H1 (cell line): ENCODE data around the gene ANK3. TPM values are rescaled to one million over a fixed set of nuclear protein-coding genes. Genes with fewer than 3 reads are reported as not detected.

Experiments
- CTCF ChIA-PET: fragments of 300-600 bp; sonication (Branson Sonifier 250); formaldehyde crosslinking; loops from one replicate; lab custom pipeline; 2021; ENCODE audit not compliant: partially characterized antibody; lab: Charles Lee
- POLR2A ChIA-PET: fragments of 300-600 bp; sonication (Branson Sonifier 250); formaldehyde crosslinking; loops from one replicate; lab custom pipeline; 2021; ENCODE audit warnings: inconsistent platforms; ENCODE audit not compliant: partially characterized antibody; lab: Charles Lee
- DNase-seq, 2 experiments: peaks; one replicate each; pipeline versions ENCODE4 v3.0.0 to v3.0.0-alpha.2; 2010 to 2022; ENCODE audit warnings: low spot score in 2 of 2, low read depth in 1 of 2, mixed read lengths in 1 of 2
- FAIRE-seq: peaks from 2 replicates; lab custom pipeline; 2011; peaks lifted over from hg19 to GRCh38; lab: Jason Lieb, UNC
- H2AFZ ChIP-seq: 2 replicates; pipeline ENCODE4 v1.8.1; 2012; ENCODE audit warnings: low read length, inconsistent platforms
- H2AK5ac ChIP-seq: 2 replicates; pipeline ENCODE4 v1.6.1; 2013; ENCODE audit warnings: low read depth, low read length
- H2BK120ac ChIP-seq: replicated peaks from 2 replicates; pipeline ENCODE3; 2013; ENCODE audit warnings: low read depth, low read length, inconsistent platforms
- H2BK12ac ChIP-seq: 2 replicates; pipeline ENCODE4 v1.6.1; 2013; ENCODE audit warnings: low read depth, low read length
- H2BK15ac ChIP-seq: 2 replicates; pipeline ENCODE4 v1.6.1; 2013; ENCODE audit warnings: low read length
- H2BK20ac ChIP-seq: 2 replicates; pipeline ENCODE4 v1.6.1; 2013; ENCODE audit warnings: low read length
- H2BK5ac ChIP-seq: 2 replicates; pipeline ENCODE4 v1.6.1; 2013; ENCODE audit warnings: low read depth, low read length
- H3K14ac ChIP-seq: 2 replicates; pipeline ENCODE4 v1.6.1; 2013; ENCODE audit warnings: inconsistent platforms; ENCODE audit not compliant: insufficient read length
- H3K18ac ChIP-seq: 2 replicates; pipeline ENCODE4 v1.6.1; 2013; ENCODE audit warnings: low read length; ENCODE audit errors: extremely low read depth
- H3K23ac ChIP-seq: 2 replicates; pipeline ENCODE4 v1.6.1; 2013; ENCODE audit warnings: inconsistent platforms; ENCODE audit not compliant: insufficient read length
- H3K23me2 ChIP-seq: 2 replicates; pipeline ENCODE4 v1.6.1; 2013; ENCODE audit warnings: low read depth, low read length
- H3K27ac ChIP-seq: 2 replicates; pipeline ENCODE4 v1.6.1; 2011; ENCODE audit warnings: low read depth, low read length, inconsistent platforms
- H3K27me3 ChIP-seq, 4 experiments: replicated peaks in 1 of 4; 1 replicate in 1 of 4; 2 replicates in 3 of 4; pipeline versions ENCODE4 v1.6.1 to v1.8.1; 2011 to 2013; ENCODE audit warnings: low read length in 3 of 4, mild to moderate bottlenecking in 3 of 4, inconsistent platforms in 2 of 4, mixed read lengths in 2 of 4, moderate library complexity in 1 of 4; ENCODE audit not compliant: control insufficient read depth in 3 of 4, insufficient read depth in 3 of 4; ENCODE audit errors: extremely low read depth in 1 of 4
- H3K36me3 ChIP-seq, 4 experiments: 2 replicates each; pipeline versions ENCODE4 v1.6.1 to v1.8.1; 2011 to 2013; ENCODE audit warnings: mild to moderate bottlenecking in 4 of 4, low read length in 3 of 4, moderate library complexity in 2 of 4, control low read depth in 1 of 4, inconsistent platforms in 1 of 4; ENCODE audit not compliant: insufficient read depth in 4 of 4, control insufficient read depth in 2 of 4
- H3K4ac ChIP-seq: replicated peaks from 2 replicates; pipeline ENCODE3; 2013; ENCODE audit warnings: low read length, low read depth, mixed read lengths, inconsistent platforms; ENCODE audit not compliant: insufficient read length
- H3K4me1 ChIP-seq, 4 experiments: replicated peaks in 1 of 4; 1 replicate in 1 of 4; 2 replicates in 3 of 4; pipeline versions ENCODE4 v1.6.1 to v1.8.1; 2011 to 2013; ENCODE audit warnings: low read length in 3 of 4, inconsistent platforms in 2 of 4, mixed read lengths in 1 of 4; ENCODE audit not compliant: insufficient read depth in 4 of 4, control insufficient read depth in 3 of 4
- H3K4me2 ChIP-seq, 2 experiments: 2 replicates each; pipeline versions ENCODE4 v1.6.1 to v1.8.1; 2011 to 2013; ENCODE audit warnings: low read depth in 2 of 2, low read length in 2 of 2, control low read depth in 1 of 2, inconsistent platforms in 1 of 2, mild to moderate bottlenecking in 1 of 2; ENCODE audit not compliant: insufficient read depth in 1 of 2
- H3K4me3 ChIP-seq, 4 experiments: fragments of 200-600, 300-600 bp in 1 of 4; sonication (generic), shearing (Covaris generic), sonication (Bioruptor Twin) in 1 of 4; 2 replicates each; pipeline versions ENCODE4 v1.5.1 to v1.8.1; 2011 to 2016; ENCODE audit warnings: low read length in 4 of 4, low read depth in 3 of 4, control low read depth in 2 of 4, inconsistent platforms in 2 of 4, mild to moderate bottlenecking in 2 of 4, mixed read lengths in 1 of 4, moderate library complexity in 1 of 4; ENCODE audit not compliant: insufficient read depth in 2 of 4; ENCODE audit errors: extremely low read depth in 1 of 4
- H3K56ac ChIP-seq: replicated peaks from 2 replicates; pipeline ENCODE3; 2013; ENCODE audit warnings: low read depth, mild to moderate bottlenecking, mixed read lengths, low read length, inconsistent platforms; ENCODE audit not compliant: insufficient read length
- H3K79me1 ChIP-seq: 2 replicates; pipeline ENCODE4 v1.6.1; 2013; ENCODE audit warnings: low read depth, low read length, control low read depth
- H3K79me2 ChIP-seq, 2 experiments: 2 replicates each; pipeline versions ENCODE4 v1.6.1 to v1.8.1; 2012 to 2013; ENCODE audit warnings: low read length in 2 of 2, mild to moderate bottlenecking in 2 of 2, inconsistent platforms in 1 of 2; ENCODE audit not compliant: insufficient read depth in 2 of 2, control insufficient read depth in 1 of 2
- H3K9ac ChIP-seq, 4 experiments: replicated peaks in 1 of 4; 1 replicate in 1 of 4; 2 replicates in 3 of 4; pipeline versions ENCODE4 v1.6.1 to v1.8.1; 2011 to 2013; ENCODE audit warnings: low read depth in 3 of 4, low read length in 3 of 4, control low read depth in 2 of 4, mild to moderate bottlenecking in 2 of 4, moderate library complexity in 2 of 4, inconsistent platforms in 1 of 4; ENCODE audit errors: extremely low read depth in 1 of 4
- H3K9me3 ChIP-seq, 2 experiments: 2 replicates each; pipeline versions ENCODE4 v1.6.1 to v1.8.1; 2012 to 2013; ENCODE audit warnings: mild to moderate bottlenecking in 2 of 2, moderate library complexity in 2 of 2, control low read depth in 1 of 2, inconsistent platforms in 1 of 2, low read depth in 1 of 2, low read length in 1 of 2, mixed read lengths in 1 of 2; ENCODE audit not compliant: insufficient read depth in 2 of 2
- H4K20me1 ChIP-seq, 2 experiments: replicated peaks in 1 of 2; 2 replicates each; pipeline versions ENCODE3 to v1.8.1; 2011 to 2013; ENCODE audit warnings: inconsistent platforms in 2 of 2, low read length in 2 of 2, mild to moderate bottlenecking in 1 of 2; ENCODE audit not compliant: insufficient read depth in 2 of 2, control insufficient read depth in 1 of 2
- H4K5ac ChIP-seq: 2 replicates; pipeline ENCODE4 v1.6.1; 2013; ENCODE audit warnings: low read length, low read depth, mixed read lengths, inconsistent platforms; ENCODE audit not compliant: insufficient read length
- H4K8ac ChIP-seq: 2 replicates; pipeline ENCODE4 v1.8.0; 2013; ENCODE audit warnings: mild to moderate bottlenecking, moderate library complexity, low read length, inconsistent platforms; ENCODE audit not compliant: insufficient read depth; ENCODE audit errors: extremely low read depth
- H4K91ac ChIP-seq: replicated peaks from 2 replicates; pipeline ENCODE3; 2013; ENCODE audit warnings: low read length, mixed read lengths, inconsistent platforms; ENCODE audit not compliant: insufficient read length
- ASH2L ChIP-seq: fragments of 200-600, 300-600 bp; sonication (generic); IDR thresholded peaks from one replicate; pipeline ENCODE4 v1.7.1; 2017; ENCODE audit warnings: low read length
- CEBPB ChIP-seq: IDR thresholded peaks from 2 replicates; pipeline ENCODE4 v1.6.1; 2012; ENCODE audit warnings: low read depth, low read length
- KDM4A ChIP-seq: IDR thresholded peaks from one replicate; pipeline ENCODE4 v1.7.1; 2012; ENCODE audit warnings: low read depth, mild to moderate bottlenecking, moderate library complexity, low read length, inconsistent platforms; ENCODE audit not compliant: severe bottlenecking
- NANOG ChIP-seq: IDR thresholded peaks from 2 replicates; pipeline ENCODE4 v1.6.1; 2011; ENCODE audit warnings: low read length, low read depth, mild to moderate bottlenecking, inconsistent platforms; ENCODE audit not compliant: insufficient read depth, poor library complexity, severe bottlenecking
- PHF8 ChIP-seq: fragments of 200-600 bp; sonication (generic); conservative IDR thresholded peaks from 2 replicates; pipeline ENCODE4 v1.7.1; 2012; ENCODE audit warnings: low read depth, mild to moderate bottlenecking, inconsistent platforms, low read length, moderate library complexity
- POLR2A ChIP-seq, 2 experiments: IDR thresholded peaks; 1 replicate in 1 of 2; 2 replicates in 1 of 2; pipeline ENCODE4 v1.6.1; 2011; ENCODE audit warnings: low read depth in 2 of 2, low read length in 2 of 2, mild to moderate bottlenecking in 2 of 2; ENCODE audit errors: control extremely low read depth in 1 of 2
- RXRA ChIP-seq: IDR thresholded peaks from 2 replicates; pipeline ENCODE4 v1.6.1; 2011; ENCODE audit warnings: low read depth, mild to moderate bottlenecking, low read length, moderate library complexity; ENCODE audit not compliant: insufficient read depth
- SIN3A ChIP-seq, 2 experiments: IDR thresholded peaks in 1 of 2; conservative IDR thresholded peaks in 1 of 2; 2 replicates each; pipeline ENCODE4 v1.6.1; 2011 to 2012; ENCODE audit warnings: low read length in 2 of 2, improper control_type of control experiment in 1 of 2, low read depth in 1 of 2, mild to moderate bottlenecking in 1 of 2
- SP2 ChIP-seq: IDR thresholded peaks from 2 replicates; pipeline ENCODE4 v1.6.1; 2012; ENCODE audit warnings: mild to moderate bottlenecking, low read length, inconsistent platforms
- SP4 ChIP-seq: IDR thresholded peaks from 2 replicates; pipeline ENCODE4 v1.6.1; 2012; ENCODE audit warnings: low read length, inconsistent platforms
- TEAD4 ChIP-seq: IDR thresholded peaks from 2 replicates; pipeline ENCODE4 v1.6.1; 2012; ENCODE audit warnings: low read depth, low read length, inconsistent platforms, mixed read lengths
- YY1 ChIP-seq: IDR thresholded peaks from 2 replicates; pipeline ENCODE4 v1.6.1; 2011; ENCODE audit warnings: low read depth, mild to moderate bottlenecking, low read length
- WGBS, 2 experiments: shearing (Covaris generic) in 1 of 2; methylation state at CpG; one replicate each; pipeline versions ENCODE4 v1.1.6 to v1.1.7; 2013 to 2015; ENCODE audit warnings: low lambda C conversion rate in 2 of 2, mixed read lengths in 2 of 2, inconsistent platforms in 1 of 2, low coverage in 1 of 2, missing lambda C conversion rate in 1 of 2; ENCODE audit not compliant: insufficient replicate concordance in 2 of 2, insufficient coverage in 1 of 2, insufficient read length in 1 of 2; ENCODE audit errors: extremely low coverage in 1 of 2, missing lambda C conversion rate in 1 of 2; 5-methylcytosine and 5-hydroxymethylcytosine counted together
- polyA plus RNA-seq, 7 experiments: library from polyadenylated mRNA; depleted of rRNA in 3 of 7; stranded (reverse) in 5 of 7; unstranded in 2 of 7; fragments of >200 nt in 5 of 7; fragments of 200-250 nt in 2 of 7; gene quantifications; 1 replicate in 5 of 7; 2 replicates in 1 of 7; 4 replicates in 1 of 7; pipeline versions ENCODE4 v1.2.1 to v1.2.3, GENCODE V29; 2011 to 2013; ENCODE audit warnings: missing spikeins in 2 of 7, mixed read lengths in 2 of 7
- total RNA-seq: library from RNA; stranded (reverse); fragmentation: NEBNext Ultra II Directional; extraction: Animal tissue kit (Norgen Biotek cat#: 25700); gene quantifications from 2 replicates; pipeline ENCODE4 v1.2.1, GENCODE V29; 2021
- TF ChIP-seq, protein P1 (sequence below): IDR thresholded peaks from 2 replicates; pipeline ENCODE4 v1.6.1; 2011; ENCODE audit warnings: low read depth, mild to moderate bottlenecking, low read length; ENCODE audit not compliant: insufficient read depth

Gene ANK3
- total and polyA plus RNA-seq, 2 of the 8 experiments (the other 6 are each of a cell fraction or from before 2014, with no cell fraction given), result 18.1 to 67.9 TPM

DNA sequence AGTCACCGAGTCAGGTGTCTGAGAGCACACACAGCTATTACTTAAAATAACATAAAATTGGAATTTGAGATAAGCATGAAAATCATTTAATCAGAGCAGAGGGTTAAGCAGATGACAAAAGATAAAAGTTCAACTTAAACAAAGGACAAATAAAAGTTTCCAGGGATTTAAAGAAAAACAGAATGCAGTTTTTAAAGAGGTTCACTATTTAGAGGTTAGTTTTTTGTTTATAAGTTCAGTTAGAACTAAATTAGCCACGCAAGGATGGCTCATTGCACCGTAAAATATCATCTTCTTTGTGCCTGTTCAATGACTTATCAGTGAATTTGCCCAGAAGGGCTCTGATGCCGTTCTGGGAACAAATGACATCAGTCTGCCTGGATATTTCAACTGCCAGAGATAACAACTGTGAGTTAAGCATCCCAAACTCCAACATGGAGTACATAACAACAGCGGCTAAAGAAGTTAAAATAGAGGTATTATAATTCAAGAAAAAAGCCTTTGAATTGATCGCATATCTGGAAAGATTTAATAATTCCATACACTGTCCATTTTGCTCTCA, 107.8 kb downstream of the ANK3 start:
- no peaks in the 10 kb centered on the region for H3K9me3 ChIP-seq
- CTCF ChIA-PET, result interaction anchor here (1.8 kb wide), 1 partner anchor 8 kb away, joined by 4 read pairs; no protein-coding TSS in a partner anchor
- WGBS, 2 experiments, result 94% methylated on average over 6 of the region's 6 CpGs; no CpG with 5 or more reads in 1 of the 2 experiments
- TF ChIP-seq ASH2L, result no peak
- no peak for TF ChIP-seq SP2
- TF ChIP-seq NANOG, result no peak
- no peak for TF ChIP-seq SIN3A (conservative IDR thresholded peaks at IDR 0.05 in 1 of 2, IDR thresholded peaks at IDR 0.05 in 1 of 2; ENCODE audit: low read depth in 1 of 2, low read length in 2 of 2)
- TF ChIP-seq, protein P1, sequence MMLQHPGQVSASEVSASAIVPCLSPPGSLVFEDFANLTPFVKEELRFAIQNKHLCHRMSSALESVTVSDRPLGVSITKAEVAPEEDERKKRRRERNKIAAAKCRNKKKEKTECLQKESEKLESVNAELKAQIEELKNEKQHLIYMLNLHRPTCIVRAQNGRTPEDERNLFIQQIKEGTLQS, result no peak
- no peak for TF ChIP-seq RXRA
- TF ChIP-seq TEAD4, result no peak
- TF ChIP-seq PHF8, result no peak
- no peak for TF ChIP-seq YY1
- TF ChIP-seq CEBPB, result no peak
- TF ChIP-seq SP4, result no peak
- no peak for TF ChIP-seq KDM4A
- TF ChIP-seq POLR2A (IDR thresholded peaks at IDR 0.05; ENCODE audit: control extremely low read depth in 1 of 2, low read depth in 2 of 2, low read length in 2 of 2), result no peak

More for the DNA sequence above, 107.8 kb downstream of the ANK3 start:
- H3K4me3 ChIP-seq, result no peak overlapping the region
- no peak overlapping the region for H3K4ac ChIP-seq
- H3K27ac ChIP-seq, result no peak overlapping the region
- no peak overlapping the region for H2BK12ac ChIP-seq
- H3K4me2 ChIP-seq, result no peak overlapping the region
- no peak overlapping the region for H3K56ac ChIP-seq
- H3K79me1 ChIP-seq, result no peaks in the 10 kb centered on the region
- H3K18ac ChIP-seq, result no peak overlapping the region
- no peak overlapping the region for H2BK20ac ChIP-seq
- H3K79me2 ChIP-seq, result no peaks in the 10 kb centered on the region
- no peak overlapping the region for H4K5ac ChIP-seq
- H3K36me3 ChIP-seq, result no peaks in the 10 kb centered on the region; a peak in 1 of 8 replicates
- H3K23me2 ChIP-seq, result no peaks in the 10 kb centered on the region
- no peaks in the 10 kb centered on the region for H3K27me3 ChIP-seq
- POLR2A ChIA-PET, result no interaction called here
- H4K8ac ChIP-seq, result no peak overlapping the region
- H2BK5ac ChIP-seq, result no peak overlapping the region
- H4K20me1 ChIP-seq, result no peaks in the 10 kb centered on the region
- no peak overlapping the region for H4K91ac ChIP-seq
- no peak overlapping the region for H2BK15ac ChIP-seq
- DNase-seq (no peak), FAIRE-seq (no peak)
- H2BK120ac ChIP-seq, result no peak overlapping the region
- no peak overlapping the region for H3K14ac ChIP-seq
- no peak overlapping the region for H3K23ac ChIP-seq
- H3K9ac ChIP-seq, result no peak overlapping the region
- H2AFZ ChIP-seq, result no peak overlapping the region
- no peak overlapping the region for H2AK5ac ChIP-seq
- peaks cover 0 to 7% (median 2%) of the 10 kb centered on the region in 4 experiments; a peak in 1 of 7 replicates for H3K4me1 ChIP-seq
